Measurements from ENCODE around the gene CCDC146. TPM values are rescaled to one million over a fixed set of nuclear protein-coding genes. Genes with fewer than 3 reads are reported as not detected.

The CCDC146 gene
- total and polyA plus RNA-seq, 2 of the 8 experiments (the other 6 are each of a cell fraction or from before 2014, with no cell fraction given), result 0.88 to 2.4 TPM

Other genes with a start within 250 kb of the CCDC146 start
- gene SPDYE17, start 90.3 kb upstream of the CCDC146 start, total RNA-seq (2021; fragmentation: NEBNext Ultra II Directional; extraction: Animal tissue kit (Norgen Biotek cat#: 25700)), result not detected in 2 replicates
- gene SPDYE17, start 90.3 kb upstream of the CCDC146 start, polyA plus RNA-seq (2011; rRNA removed), result not detected in 2 replicates
- gene SPDYE18, start 60.1 kb upstream of the CCDC146 start, total RNA-seq (2021; fragmentation: NEBNext Ultra II Directional; extraction: Animal tissue kit (Norgen Biotek cat#: 25700)), result not detected in 2 replicates
- not detected in 2 replicates for gene SPDYE18, start 60.1 kb upstream of the CCDC146 start, polyA plus RNA-seq (2011; rRNA removed)
- not detected in 2 replicates for gene FGL2, start 77.2 kb downstream of the CCDC146 start, total RNA-seq (2021; fragmentation: NEBNext Ultra II Directional; extraction: Animal tissue kit (Norgen Biotek cat#: 25700))
- gene FGL2, start 77.2 kb downstream of the CCDC146 start, polyA plus RNA-seq (2011; rRNA removed), result not detected in 2 replicates

Data from H1 (cell line).